ENCODE results near the gene CFAP99.
"Not testable (repeated sequence)": the region's sequence is repeated elsewhere in the genome, so short reads cannot be mapped to it uniquely, and the experiment has no call there.

CFAP99 gene

DNA sequence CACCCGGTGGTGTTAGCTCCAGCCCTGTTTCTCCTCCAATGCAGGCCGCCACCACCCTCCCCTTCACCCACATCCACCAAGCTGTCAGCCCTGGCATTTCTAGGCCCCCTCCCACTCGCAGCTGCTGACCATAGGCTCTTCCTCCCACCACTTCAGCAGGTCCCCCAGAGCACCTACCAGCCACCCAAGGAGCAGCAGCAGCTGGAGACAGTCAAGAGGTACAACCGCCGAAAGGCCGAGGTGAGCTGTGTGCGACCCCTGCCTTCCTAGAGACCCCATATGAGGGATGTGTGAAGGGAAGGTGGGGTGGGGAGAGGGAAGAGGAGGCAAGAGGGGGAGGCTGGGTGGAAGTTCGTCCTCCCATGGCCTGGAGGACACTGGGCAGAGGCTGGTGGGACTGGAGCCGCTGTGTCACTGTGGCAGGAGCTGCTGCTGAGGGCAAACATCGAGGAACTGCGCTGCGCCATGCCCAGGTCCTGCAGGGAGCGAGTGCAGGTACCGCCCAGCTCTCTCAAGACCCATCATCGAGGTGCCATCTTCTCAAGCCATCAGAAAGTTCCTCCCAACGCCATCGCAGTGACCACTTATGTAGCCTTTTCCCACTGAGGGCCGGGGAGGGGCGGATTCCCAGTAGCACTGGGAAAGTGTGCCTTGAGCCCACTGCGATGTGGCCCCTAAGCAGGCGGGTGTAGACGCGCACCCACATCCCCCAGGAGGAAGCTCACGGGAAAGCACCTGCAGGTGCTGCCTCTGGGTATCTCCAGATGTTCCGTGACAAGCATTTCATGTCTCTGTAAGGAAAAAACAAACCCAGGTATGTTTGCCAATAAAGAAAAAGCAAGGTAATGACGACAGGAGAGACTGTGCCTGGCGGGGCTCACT, 31.0 kb downstream of the CFAP99 start:
- DNase-seq: no peak

DNA sequence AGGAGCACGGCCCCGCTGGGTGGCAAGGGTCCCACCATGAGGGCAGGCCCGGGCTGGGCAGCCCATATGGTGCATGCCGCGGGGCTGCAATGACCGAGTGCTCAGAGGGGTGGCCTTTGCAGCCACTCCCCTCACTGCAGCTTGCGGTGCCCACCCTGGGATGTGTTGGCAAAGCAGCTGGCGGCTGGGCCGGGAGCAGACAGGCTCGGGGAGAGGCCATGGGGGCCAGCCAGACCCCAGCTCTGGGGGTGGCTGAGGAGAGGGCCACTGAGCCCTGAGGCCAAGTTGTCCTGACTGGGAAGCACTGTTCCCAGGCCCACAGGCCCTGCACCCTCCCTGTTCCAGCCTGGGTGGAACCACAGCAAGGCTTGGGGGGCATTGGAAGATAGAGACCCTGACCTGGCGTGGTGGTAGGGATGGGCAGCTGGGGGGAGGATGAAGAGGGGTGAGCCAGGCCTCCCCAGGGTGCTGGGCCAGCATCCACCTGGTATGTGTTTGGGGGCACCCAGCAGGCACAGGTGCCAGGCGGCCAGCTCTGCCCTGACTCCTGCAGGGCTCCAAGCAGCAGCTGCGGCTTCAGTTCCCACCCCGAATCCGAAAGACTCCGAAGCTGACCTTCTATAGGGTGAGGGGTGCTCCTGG, 31.8 kb downstream of the CFAP99 start:
- no peak for DNase-seq

DNA sequence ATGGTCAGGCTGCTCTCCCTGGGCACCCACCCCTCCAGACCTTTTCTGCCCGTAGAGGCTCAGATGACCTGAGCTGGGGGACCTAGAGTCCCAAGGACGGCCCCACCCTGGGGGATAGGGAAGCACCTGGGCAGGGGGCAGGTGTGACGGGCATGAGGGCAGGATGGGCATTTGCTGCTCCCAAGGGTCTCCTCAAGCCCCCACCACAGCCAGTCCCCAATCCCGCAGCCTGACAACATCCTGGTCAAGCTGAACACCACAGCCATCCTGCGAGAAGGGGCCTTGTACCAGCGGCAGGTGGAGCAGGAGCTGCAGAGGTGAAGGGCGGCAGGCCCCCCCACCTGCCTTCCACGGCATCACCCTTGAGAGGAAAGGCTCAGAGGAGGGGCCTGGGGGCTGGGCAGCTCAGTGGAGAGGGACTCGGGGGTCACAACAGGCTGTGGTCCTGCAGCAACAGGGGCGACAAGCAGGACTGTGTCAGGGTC, 32.3 kb downstream of the CFAP99 start:
- DNase-seq: no peak

DNA sequence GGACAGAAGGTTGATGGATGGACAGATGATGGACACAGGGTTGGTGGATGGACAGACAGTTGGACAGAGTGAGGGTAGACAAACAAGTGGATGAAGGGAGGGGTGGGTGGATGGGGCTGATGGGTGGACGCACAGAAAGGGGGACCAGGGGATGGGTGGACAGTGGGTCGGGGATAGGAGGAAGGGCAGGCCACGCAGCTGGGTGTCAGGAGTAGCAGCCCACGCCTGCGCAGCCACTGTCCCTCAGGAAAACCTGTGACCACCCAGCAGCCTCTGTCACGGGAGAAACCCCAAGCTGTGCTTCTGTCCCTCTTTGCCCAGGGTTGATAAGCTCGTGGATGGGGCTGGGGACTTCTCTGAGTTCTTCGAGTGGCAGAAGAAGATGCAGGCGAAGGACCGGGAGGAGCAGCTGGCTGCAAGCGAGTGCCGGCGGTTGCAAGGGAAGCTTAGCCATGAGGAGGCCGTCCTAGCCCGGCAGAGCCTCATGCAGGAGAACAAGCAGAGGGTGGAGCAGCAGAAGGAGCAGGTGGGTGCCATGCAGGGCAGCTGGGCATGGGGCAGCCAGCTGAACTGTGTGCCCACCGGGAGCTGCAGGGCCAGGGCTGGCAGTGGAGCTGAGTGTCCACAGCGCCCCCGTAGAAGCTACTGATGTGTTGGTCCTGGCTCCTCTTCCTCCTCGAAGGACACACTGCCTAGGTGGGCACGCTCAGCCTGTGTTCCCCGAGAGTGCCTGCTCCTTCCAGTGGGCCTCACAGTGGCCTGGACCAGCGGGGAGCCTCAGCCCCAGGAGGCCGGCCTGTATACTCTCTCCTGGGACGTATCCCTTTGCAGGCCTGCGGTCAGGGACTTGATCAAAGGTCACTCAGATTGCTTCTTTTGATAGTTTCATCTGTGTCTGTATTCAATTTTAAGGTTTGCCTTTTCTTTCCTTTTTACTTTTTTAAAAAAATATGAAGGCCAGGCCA, 33.3 kb downstream of the CFAP99 start:
- no peak for DNase-seq

DNA sequence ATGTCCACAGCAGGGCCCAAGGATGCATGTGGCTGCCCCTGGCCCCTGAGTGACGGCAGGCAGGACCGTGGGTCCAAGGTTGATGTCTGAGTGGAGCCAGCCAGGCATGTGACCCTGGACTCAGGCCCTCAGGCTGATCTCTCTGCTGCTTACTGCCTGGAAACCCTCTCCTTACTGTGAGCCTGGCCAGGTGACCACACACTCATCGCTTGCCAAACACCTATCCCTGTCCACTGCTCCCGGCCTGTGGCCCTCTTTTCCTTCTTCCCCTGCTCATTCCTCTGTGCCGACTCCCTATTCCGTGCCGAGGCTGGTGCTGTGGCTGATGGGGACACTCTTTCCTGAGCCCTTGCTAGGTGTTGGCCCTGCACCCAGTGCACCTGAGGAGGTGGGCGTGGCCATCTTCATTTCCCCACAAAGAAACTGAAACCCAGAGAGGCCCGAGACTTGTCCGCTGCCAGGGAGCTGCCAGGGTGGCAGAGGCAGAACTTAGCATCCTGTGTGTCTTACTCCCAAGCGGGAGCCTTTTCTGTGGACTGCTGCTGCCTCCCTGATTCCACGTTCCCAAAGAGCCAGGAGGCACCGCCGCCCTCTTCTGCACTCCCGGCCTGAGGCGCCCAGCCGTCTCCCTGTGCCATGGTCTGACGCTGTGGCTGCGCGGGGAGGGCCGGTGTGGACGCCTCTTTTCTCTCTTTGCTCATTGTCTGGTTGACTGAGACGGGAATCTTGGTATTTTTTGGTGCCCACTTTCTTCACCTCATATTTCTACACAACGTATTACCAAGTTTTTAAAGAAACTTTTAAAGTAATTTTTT, 38.9 kb downstream of the CFAP99 start:
- no peak for DNase-seq

DNA sequence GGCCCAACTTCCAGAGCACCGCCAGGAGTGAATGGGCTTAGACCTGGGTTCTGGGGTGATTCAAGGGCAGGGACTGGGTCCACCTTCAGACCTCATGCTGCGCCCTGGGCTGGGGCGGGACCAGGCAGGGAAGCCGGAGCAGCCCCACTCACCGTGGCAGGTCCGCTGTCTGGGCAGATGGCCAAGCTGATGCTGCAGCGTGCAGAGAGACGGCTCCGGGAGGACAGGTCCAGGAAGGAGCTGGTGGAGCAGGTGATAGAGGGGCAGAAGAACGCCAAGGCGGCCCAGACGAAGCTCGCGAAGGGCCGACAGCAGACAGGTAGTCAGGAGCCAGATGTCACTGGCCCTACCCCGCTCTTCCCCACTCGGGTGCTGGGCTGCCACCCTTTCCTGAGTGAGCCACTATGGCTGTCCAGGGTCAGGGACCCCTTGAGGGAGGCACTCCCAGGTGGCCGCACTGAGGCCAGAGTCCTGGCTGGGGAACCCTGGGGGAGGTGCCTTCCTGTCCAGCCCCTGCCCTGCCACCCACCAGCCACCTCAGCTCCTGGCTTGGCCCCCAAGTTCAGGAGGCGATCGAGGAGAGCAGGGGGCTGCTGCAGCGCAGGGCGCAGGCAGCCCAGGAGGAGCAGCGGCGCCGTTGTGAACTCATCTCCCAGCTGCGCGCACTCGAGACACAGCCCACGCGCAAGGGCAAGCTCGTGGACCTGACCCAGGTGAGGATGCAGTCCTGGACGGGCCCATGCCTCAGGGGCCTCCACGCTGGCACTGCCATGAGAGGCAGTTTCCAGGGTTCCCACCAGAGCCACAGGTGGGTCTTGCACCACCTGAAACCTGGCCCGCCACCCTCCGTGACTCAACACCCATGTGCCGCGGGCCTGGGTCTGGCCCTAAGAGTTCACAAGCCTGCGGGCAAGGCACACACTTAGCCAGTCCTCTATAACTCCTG, 40.1 kb downstream of the CFAP99 start:
- no peak for DNase-seq

DNA sequence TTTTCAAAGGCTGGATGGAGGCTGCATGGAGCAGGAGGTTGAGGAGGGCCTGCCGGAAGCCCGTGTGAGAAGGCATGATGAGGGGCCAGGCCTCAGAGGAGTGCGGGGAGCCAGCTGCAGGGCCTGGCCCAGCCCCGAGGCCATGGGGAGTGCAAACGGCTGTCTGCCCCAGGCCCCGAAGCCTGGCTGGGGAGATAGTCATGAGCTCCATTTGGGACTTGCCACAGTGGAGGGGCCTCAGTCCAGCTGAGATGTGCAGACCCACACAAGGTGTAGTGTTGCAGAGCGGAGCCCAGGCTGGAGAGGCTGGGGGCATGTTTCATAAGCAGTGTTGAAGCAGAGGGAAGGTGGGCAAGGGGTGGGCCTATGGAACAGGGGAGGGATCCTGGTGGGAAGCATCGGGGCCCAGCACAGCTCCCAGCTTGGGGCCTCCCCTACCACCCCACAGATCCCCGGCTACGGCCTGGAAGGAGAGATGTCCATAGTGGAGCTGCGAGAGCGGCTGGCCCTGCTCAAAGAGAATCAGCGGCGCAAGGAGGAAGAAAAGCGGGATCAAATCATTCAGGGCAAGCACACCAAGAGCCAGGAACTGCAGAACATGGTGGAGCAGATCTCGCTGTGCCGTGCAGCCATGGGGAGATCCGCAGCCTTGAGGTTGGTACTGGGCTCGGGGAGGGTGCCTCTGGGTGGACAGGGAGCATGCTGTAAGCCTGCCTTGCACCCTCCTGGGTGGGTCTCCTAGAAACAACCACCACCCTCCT, 41.0 kb downstream of the CFAP99 start:
- DNase-seq: no peak

DNA sequence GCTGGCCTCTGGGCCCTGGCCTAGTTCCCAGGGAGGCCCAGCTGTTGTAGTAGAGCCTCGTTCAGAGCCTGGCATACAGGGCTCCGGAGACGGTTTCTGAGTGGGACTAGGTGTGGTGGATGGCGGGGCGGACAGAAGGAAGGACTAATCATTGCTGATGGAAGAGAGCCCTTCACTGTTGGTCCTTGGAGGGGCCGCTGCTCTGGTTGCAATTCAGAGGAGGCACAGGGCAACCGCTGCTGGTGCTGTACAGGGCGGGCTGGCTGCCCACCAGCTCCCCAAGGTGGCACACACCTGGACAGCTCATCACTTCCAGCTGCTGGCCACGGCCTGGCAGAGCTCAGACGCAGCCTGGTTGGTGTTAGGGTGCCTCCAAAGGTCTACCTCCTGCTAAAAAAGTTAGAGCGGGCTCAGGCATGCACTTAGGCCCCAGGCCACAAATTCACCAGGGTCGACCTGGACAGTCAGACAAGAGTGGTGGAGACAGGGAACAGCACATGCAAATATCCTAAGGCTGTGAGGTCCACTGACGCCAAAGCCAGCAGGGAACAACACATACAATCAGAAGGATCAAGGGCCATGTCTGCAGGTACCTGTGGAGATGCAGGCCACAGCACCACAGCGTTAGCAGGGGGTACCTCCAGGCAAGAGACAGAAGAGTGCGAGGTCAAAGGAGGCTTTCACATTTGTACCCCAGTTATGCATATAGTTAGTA, 42.6 kb downstream of the CFAP99 start:
- DNase-seq: no peak

DNA sequence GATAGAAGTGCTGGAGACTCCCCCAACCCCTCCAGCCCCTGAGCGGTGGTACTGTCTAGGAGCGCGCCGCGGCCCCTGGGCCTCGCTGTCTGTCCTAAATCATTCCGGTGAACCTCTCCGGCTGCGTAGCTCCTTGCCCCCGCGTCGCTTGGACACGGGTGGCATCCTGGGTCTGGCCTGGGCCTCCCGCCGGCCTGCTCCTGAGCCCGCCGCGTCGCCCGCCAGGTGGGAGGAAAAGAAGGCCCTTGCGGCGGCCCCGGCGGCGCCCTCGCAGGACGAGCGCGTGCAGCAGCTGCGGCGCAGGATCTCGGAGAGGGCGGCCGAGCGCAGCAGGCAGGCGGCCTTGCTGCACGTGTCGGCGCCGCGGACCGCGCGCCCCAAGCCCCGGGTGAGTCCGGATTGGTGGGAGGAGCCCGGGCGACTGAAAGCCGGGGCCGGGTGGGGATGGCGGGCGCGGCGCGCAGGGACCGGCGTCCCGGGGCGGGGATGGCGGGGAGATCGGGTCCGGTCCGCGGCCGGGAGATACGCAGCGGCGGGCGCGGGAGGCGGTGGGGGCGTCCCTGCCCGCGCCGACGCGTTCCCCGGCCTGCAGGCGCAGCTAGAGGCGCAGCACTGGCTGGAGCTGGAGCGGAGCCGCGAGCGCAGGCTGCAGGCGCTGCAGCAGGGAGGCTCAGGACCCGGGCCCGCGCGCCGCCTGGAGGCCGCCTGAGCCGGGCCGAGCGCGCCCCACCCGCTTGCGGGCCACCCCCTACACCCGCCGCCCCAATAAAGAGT, 43.6 kb downstream of the CFAP99 start:
- DNase-seq: peak; percentile 46 to 81 (median 53)

DNA sequence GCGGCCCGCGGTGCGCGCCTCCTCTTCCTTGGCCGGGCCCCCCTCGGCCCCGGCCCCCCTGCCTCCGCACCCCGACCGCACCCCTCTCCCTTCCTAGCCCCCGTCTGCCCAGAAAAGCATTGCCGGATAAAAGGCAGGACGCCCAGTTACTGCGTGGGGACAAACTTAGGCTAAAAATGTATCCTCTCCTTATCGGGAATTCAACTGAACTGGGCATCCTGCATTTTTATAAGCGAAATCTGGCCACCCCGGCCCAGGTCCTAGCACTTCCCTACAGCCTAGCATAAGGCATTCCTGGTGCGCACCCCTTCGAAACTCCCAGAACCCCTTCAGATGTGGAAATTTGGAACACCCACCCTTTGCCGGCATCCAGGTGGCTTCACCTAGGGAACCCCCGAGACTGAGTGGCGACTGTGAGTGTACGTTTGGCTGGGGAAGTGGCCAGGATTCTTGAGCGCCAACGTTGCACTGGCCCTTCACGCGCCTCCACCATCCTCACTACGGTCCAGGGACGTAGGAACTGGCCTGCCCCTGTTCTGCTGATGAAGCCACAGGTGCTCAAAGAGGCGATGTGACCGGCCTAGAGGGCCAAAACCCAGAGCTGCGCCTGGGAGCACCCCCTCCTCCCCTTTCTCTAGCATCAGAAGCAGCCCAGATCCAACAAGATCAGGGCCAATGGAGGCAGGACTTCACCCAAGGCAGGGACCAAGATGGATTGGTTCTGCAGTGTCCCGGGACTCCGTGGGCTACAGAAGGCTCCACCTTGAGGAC, 44.4 kb downstream of the CFAP99 start:
- no peak for DNase-seq

DNA sequence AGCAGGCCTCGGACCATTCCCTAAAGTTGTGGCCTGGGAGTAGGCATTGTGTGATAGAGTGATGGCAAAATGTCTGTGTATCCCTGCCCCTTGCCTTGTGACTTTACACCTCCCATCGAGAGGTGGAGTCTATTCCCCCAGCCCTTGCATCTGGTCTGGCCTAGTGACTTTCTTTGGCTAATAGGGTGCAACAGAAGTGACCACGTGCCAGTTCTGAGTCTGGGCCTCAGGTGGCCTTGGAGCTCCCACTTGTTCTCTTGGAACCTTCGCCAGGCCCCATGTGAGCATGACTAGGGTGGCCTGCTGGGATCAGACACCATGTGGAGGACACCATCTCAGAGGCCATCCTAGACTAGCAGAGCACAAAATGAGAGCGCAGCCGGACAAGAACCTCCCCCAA, 46.3 kb downstream of the CFAP99 start:
- no peak for DNase-seq

DNA sequence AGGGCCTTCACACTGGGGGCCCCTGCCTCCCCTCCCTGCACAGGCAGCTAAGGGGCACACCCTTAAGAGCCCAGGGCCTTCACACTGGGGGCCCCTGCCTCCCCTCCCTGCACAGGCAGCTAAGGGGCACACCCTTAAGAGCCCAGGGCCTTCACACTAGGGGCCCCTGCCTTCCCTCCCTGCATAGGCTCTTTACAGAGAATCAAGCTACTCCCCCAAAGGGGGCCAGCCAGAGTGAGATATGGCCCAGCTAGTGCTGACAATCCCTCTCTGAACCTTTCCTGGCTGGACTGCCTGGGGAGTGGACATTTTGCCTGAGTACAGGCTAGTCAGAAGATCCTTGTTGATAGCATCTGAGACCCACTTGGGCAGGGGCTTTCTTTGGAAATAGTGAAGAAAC, 46.8 kb downstream of the CFAP99 start:
- DNase-seq: not testable (repeated sequence)

DNA sequence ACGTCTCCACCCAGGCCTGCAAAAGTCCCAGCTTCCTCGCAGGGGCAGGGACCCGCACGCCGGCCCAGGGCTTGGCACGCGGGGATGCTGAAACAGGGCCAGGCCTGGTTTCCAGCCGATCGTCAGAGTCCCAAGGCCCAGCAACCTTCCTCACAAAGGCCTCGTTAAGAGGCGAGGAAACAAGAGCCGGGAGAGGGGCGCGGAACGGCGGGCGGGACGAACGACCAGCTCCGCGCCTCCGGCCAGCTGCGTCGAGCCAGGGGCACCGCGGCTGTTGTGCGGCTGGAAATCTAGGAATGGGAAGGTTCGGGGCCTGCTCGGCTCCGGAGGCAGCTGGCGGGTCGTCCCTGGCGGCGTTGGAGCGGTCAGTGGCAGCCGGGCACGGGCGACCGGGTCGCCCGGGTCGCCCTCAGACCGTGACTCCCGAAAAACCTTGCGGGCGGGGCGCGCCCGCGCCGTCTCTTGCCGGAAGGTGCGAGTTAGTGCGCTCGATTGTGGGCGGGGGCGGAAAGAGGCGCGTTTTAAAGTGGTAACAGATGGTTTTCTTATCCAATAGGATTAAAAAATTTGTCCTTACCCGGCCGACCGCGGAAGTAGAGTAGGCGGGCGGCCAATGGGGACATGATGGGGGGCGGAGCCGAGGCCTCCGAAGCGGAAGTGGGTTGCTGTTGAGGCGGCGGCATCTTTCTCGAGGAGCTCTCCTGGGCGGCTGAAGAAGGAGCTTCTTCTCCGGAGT, 49.9 kb downstream of the CFAP99 start, which contains the start of gene RNF4:
RNF4 (plus strand) TSS at position 651 of the 736 bp plus-strand sequence. CDS start 21,388 bp downstream, outside the sequence.
- DNase-seq: peak; percentile 86 to 99 (median 94)

DNA sequence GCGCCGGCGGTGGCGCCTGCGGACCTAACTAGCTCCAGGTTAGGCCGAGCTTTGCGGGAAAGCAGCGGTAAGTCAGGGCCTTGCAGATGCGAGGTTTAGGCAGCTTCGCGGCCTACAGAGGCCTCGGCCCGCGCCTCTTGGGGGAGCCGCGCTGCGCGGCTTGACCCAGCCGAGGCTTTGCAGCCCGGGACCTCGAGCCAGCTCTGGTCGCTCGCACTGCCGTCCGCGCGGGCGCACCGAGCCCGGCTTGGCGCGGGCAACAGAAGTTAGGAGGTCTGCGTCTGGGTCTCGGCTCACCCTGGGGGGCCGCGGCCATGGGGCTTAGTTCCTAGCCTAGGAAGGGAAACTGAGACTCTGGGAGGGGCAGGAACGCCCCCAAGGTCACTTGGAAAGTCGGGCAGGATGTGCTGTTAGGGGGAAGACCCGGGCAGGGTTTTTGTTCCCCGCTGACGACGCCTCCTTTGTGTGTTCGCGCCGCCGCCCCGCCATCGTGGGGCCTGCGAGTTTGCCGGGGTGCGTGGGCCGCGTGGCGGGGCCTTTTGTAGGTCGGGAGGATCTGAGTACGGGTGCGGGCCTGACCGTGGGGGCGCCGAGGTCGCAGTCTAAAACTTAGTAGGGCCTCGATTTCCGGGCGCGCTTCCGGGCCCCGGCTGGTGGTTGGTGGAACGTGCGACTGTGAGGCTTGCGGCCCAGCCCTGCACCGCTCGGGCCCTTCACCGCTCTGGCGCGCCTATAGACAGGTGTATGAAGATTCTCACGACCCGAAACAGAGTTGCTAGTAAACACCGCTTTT, 50.6 kb downstream of the CFAP99 start:
- DNase-seq: peak; percentile 52 to 91 (median 71)

DNA sequence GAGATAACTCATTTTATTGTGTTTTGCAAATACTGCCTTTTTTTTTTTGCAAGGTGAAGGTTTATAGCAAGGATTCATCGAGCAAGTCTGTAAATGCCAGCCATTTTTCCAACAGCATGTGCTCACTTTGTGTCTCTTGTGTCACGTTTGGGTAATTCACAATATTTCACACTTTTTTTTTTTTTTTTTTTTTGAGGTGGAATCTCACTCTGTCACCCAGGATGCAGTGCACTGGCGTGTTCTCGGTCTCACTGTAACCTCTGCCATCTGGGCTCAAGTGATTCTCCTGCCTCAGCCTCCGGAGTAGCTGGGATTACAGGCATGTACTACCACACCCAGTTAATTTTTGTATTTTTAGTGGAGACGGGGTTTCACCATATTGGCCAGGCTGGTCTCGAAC, 52.0 kb downstream of the CFAP99 start:
- peak in 2 of 5 experiments; percentile 25 to 49 for DNase-seq

DNA sequence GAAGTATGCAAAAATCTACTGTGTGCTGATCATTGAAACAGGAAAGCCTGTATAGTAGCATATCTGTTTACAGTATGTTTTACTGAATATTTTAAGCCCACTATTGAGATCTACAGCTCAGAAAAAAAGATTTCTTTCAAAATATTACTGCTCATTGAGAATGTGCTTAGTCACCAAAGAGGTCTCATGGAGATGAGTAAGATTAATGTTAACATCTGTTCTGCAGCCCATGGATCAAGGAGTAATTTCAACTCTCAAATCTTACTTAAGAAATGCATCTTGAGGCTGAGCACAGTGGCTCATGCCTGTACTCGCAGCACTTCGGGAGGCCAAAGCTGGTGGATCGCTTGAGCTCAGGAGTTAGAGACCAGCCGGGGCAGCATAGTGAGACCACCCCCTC, 53.4 kb downstream of the CFAP99 start:
- DNase-seq: no peak

Data from T-helper 2 cell (primary cell).